ENCODE data around the gene RBM3.

RBM3 gene

DNA sequence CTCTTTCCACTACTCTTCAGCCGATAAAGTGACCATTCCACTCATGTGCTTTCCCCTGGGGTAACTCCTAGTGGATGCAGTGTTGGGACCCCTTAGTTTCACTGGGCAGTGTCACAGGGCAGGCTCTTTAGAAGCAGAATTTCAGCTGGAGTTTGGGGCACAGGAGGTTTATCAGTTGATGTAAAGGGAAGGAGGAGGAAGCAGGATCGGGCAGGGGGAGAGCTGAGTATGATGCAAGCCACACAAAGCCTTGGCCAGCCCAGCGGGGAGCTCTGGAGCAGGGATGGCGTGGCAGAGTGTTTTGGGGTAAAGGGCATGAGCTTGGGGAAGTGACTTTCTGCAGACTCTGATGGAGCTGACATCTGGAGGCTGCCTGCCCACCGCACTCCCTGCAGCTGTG, 42.3 kb downstream of the RBM3 start:
- ChIA-PET CTCF (no interaction called here), POLR2A (interaction anchor here (0.6 kb wide), 1 partner anchor 555 kb away, joined by 3 read pairs; no protein-coding TSS in a partner anchor)
- no peaks in the 10 kb centered on the region for H3K4me1 ChIP-seq (ENCODE audit: control insufficient read depth, insufficient read depth, low read length)
- no peaks in the 10 kb centered on the region for H3K9me3 ChIP-seq (ENCODE audit: control insufficient read depth, insufficient read depth, low read depth, low read length)
- no peak overlapping the region for H3K4me3 ChIP-seq (ENCODE audit: low read depth, low read length)
- TF ChIP-seq, protein P1, sequence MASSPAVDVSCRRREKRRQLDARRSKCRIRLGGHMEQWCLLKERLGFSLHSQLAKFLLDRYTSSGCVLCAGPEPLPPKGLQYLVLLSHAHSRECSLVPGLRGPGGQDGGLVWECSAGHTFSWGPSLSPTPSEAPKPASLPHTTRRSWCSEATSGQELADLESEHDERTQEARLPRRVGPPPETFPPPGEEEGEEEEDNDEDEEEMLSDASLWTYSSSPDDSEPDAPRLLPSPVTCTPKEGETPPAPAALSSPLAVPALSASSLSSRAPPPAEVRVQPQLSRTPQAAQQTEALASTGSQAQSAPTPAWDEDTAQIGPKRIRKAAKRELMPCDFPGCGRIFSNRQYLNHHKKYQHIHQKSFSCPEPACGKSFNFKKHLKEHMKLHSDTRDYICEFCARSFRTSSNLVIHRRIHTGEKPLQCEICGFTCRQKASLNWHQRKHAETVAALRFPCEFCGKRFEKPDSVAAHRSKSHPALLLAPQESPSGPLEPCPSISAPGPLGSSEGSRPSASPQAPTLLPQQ (tag by site-specific recombination; IDR thresholded peaks at IDR 0.05), result no peak
- 0 out of 2 replicates have a peak, but pooled peaks have one; percentile 40 for TF ChIP-seq ZNF10 (tag by site-specific recombination; IDR thresholded peaks at IDR 0.05)
- TF ChIP-seq ZNF529 (tag by site-specific recombination; IDR thresholded peaks at IDR 0.05; ENCODE audit: insufficient replicate concordance), result no peak
- TF ChIP-seq ZNF16 (tag by site-specific recombination; IDR thresholded peaks at IDR 0.05; ENCODE audit: low read depth), result no peak
- no peak for TF ChIP-seq ZBTB8A (tag by site-specific recombination; IDR thresholded peaks at IDR 0.05)
- TF ChIP-seq ZNF23 (tag by site-specific recombination; IDR thresholded peaks at IDR 0.05; ENCODE audit: borderline replicate concordance), result no peak
- no peak for TF ChIP-seq ZNF132 (tag by site-specific recombination; IDR thresholded peaks at IDR 0.05; ENCODE audit: borderline replicate concordance)
- TF ChIP-seq, protein P2, sequence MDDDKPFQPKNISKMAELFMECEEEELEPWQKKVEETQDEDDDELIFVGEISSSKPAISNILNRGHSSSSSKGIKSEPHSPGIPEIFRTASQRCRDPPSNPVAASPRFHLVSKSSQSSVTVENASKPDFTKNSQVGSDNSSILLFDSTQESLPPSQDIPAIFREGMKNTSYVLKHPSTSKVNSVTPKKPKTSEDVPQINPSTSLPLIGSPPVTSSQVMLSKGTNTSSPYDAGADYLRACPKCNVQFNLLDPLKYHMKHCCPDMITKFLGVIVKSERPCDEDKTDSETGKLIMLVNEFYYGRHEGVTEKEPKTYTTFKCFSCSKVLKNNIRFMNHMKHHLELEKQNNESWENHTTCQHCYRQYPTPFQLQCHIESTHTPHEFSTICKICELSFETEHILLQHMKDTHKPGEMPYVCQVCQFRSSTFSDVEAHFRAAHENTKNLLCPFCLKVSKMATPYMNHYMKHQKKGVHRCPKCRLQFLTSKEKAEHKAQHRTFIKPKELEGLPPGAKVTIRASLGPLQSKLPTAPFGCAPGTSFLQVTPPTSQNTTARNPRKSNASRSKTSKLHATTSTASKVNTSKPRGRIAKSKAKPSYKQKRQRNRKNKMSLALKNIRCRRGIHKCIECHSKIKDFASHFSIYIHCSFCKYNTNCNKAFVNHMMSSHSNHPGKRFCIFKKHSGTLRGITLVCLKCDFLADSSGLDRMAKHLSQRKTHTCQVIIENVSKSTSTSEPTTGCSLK (tag by site-specific recombination; IDR thresholded peaks at IDR 0.05), result no peak
- peak; percentile 24; the same call in 1 of the 2 replicates for TF ChIP-seq ZIC2 (tag by site-specific recombination; IDR thresholded peaks at IDR 0.05)
- TF ChIP-seq ZNF391 (tag by site-specific recombination; IDR thresholded peaks at IDR 0.05; ENCODE audit: borderline replicate concordance, low read depth), result no peak
- H3K27ac ChIP-seq (ENCODE audit: extremely low read depth, low read depth, low read length), result no peak overlapping the region
- no peaks in the 10 kb centered on the region for H3K36me3 ChIP-seq (ENCODE audit: control insufficient read depth in 2 of 2, insufficient read depth in 1 of 2, low read length in 2 of 2)

DNA sequence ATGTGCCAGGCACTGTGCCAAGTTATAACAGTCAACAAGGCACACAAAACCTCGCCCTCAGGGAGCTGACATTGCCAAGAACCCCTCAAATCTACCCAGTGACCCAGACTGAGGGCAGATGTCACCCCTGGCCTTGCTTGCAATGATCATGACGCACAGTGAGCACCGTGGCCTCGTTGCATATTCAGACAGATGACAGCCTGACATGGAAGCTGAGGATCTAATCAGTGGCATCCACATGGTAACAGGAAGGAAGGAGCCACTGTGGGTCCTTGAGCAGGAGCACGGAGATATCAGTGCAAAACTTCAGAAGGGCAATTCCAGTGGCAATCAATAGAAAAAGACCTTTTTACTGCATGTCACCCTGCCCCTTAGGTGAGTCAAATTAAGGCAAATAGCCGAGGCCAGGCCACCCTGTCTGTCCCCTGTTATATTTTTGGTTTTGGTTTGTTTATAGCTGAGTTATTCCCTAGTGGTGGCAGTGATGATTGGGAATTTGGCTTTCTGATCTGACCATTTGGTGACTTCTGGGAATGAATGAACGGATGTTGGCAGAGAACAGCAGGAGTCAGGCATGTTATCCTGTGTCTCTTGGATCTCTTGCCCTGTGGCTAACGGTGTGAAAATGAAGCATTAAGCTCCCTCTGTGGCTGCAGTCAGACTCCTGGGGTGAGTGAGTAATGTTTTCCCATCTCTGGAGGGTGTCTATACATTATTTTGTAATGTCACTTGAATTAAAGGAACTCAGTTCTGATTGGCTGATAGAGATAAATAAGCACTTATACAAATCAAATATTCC, 43.5 kb downstream of the RBM3 start:
- ChIA-PET CTCF (interaction anchor here (0.6 kb wide), 1 partner anchor 677 kb away, joined by 3 read pairs; no protein-coding TSS in a partner anchor), POLR2A (no interaction called here)
- H3K27ac ChIP-seq (ENCODE audit: extremely low read depth, low read depth, low read length), result no peak overlapping the region
- TF ChIP-seq ZIC2 (tag by site-specific recombination; IDR thresholded peaks at IDR 0.05) (peak; percentile 93), ZNF16 (tag by site-specific recombination; IDR thresholded peaks at IDR 0.05; ENCODE audit: low read depth) (0 out of 2 replicates have a peak, but pooled peaks have one; percentile 24)
- TF ChIP-seq, protein P3, sequence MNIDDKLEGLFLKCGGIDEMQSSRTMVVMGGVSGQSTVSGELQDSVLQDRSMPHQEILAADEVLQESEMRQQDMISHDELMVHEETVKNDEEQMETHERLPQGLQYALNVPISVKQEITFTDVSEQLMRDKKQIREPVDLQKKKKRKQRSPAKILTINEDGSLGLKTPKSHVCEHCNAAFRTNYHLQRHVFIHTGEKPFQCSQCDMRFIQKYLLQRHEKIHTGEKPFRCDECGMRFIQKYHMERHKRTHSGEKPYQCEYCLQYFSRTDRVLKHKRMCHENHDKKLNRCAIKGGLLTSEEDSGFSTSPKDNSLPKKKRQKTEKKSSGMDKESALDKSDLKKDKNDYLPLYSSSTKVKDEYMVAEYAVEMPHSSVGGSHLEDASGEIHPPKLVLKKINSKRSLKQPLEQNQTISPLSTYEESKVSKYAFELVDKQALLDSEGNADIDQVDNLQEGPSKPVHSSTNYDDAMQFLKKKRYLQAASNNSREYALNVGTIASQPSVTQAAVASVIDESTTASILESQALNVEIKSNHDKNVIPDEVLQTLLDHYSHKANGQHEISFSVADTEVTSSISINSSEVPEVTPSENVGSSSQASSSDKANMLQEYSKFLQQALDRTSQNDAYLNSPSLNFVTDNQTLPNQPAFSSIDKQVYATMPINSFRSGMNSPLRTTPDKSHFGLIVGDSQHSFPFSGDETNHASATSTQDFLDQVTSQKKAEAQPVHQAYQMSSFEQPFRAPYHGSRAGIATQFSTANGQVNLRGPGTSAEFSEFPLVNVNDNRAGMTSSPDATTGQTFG (tag by site-specific recombination; IDR thresholded peaks at IDR 0.05; ENCODE audit: borderline replicate concordance), result no peak
- H3K9me3 ChIP-seq (ENCODE audit: control insufficient read depth, insufficient read depth, low read depth, low read length), result no peaks in the 10 kb centered on the region
- no peak overlapping the region for H3K4me3 ChIP-seq (ENCODE audit: low read depth, low read length)
- H3K36me3 ChIP-seq (ENCODE audit: control insufficient read depth in 2 of 2, insufficient read depth in 1 of 2, low read length in 2 of 2), result no peaks in the 10 kb centered on the region
- H3K4me1 ChIP-seq (ENCODE audit: control insufficient read depth, insufficient read depth, low read length), result no peaks in the 10 kb centered on the region
